Measurements from ENCODE around the gene MMP20. TPM values are rescaled to one million over a fixed set of nuclear protein-coding genes. Genes with fewer than 3 reads are reported as not detected.

MMP20 gene
- total and polyA plus RNA-seq, 2 donors from 2014 or later = not detected

GRCh38 chr11:102577723-102578122 is 47.4 kb downstream of the MMP20 start:
- no peak for TF ChIP-seq CTCF (IDR thresholded peaks at IDR 0.05; ENCODE audit: borderline replicate concordance, extremely low read depth, insufficient read depth)
- DNase-seq (no peak), FAIRE-seq (no peak)
- H3K9ac ChIP-seq (ENCODE audit: low read length in 3 of 3) = no peak overlapping the region
- no peaks in the 10 kb centered on the region for H3K36me3 ChIP-seq (ENCODE audit: control insufficient read depth in 2 of 3, insufficient read depth in 3 of 3, low read length in 3 of 3)
- intact Hi-C loops (cut with DNase I) = no loop called here
- peaks cover 0 to 3% (median 3%) of the 10 kb centered on the region in 3 donors for H3K4me1 ChIP-seq (ENCODE audit: control insufficient read depth in 2 of 3, insufficient read depth in 2 of 3, low read depth in 1 of 3, low read length in 3 of 3)
- no peaks in the 10 kb centered on the region for H3K27me3 ChIP-seq (ENCODE audit: control insufficient read depth, insufficient read depth, low read length)
- H3K27ac ChIP-seq (ENCODE audit: low read depth in 2 of 2, low read length in 2 of 2) = no peak overlapping the region
- no peaks in the 10 kb centered on the region for H3K9me3 ChIP-seq (ENCODE audit: control insufficient read depth in 2 of 3, insufficient read depth in 1 of 3, low read length in 3 of 3)
- H3K4me3 ChIP-seq (ENCODE audit: low read length in 3 of 3) = no peak overlapping the region

GRCh38 chr11:102577182-102577581 is 48.0 kb downstream of the MMP20 start:
- no peak for FAIRE-seq
- intact Hi-C loops (cut with DNase I) = no loop called here

DNA sequence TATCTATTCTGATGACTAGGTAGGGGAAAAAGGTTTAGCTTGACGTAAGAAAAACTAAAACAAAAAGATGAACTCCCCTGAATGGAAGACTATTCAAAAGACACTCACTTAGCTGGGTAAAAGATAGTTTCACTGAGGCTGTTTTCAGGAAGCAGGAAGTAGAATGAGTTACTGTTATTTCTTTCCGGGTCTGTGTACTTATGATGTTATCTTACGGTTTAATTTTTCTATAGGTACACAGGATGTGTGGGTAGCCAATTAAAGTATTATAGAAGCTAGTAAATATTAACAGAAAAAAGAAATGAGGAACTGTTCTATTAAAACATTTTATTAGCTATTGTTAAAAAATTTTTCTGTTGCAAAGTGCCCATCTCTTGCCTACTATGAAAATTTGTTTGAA is 48.8 kb downstream of the MMP20 start:
- H3K4me1 ChIP-seq (ENCODE audit: control insufficient read depth in 2 of 3, insufficient read depth in 2 of 3, low read depth in 1 of 3, low read length in 3 of 3) = peaks cover 0 to 3% (median 0%) of the 10 kb centered on the region in 3 donors
- no peak overlapping the region for H3K4me3 ChIP-seq (ENCODE audit: low read length in 3 of 3)
- no peak overlapping the region for H3K27ac ChIP-seq (ENCODE audit: low read depth in 2 of 2, low read length in 2 of 2)
- FAIRE-seq (no peak), DNase-seq (no peak)
- TF ChIP-seq CTCF (IDR thresholded peaks at IDR 0.05; ENCODE audit: borderline replicate concordance, extremely low read depth, insufficient read depth) = no peak
- H3K9me3 ChIP-seq (ENCODE audit: control insufficient read depth in 2 of 3, insufficient read depth in 1 of 3, low read length in 3 of 3) = no peaks in the 10 kb centered on the region
- H3K27me3 ChIP-seq (ENCODE audit: control insufficient read depth, insufficient read depth, low read length) = no peaks in the 10 kb centered on the region
- no peak overlapping the region for H3K9ac ChIP-seq (ENCODE audit: low read length in 3 of 3)
- no peaks in the 10 kb centered on the region for H3K36me3 ChIP-seq (ENCODE audit: control insufficient read depth in 2 of 3, insufficient read depth in 3 of 3, low read length in 3 of 3)
- intact Hi-C loops (cut with DNase I) = no loop called here

More at GRCh38 chr11:102577182-102577581, 48.0 kb downstream of the MMP20 start:
- DNase-seq = no peak
- Histone ChIP-seq H3K4me3 (ENCODE audit: low read length in 3 of 3) (no peak overlapping the region), H3K4me1 (ENCODE audit: control insufficient read depth in 2 of 3, insufficient read depth in 2 of 3, low read depth in 1 of 3, low read length in 3 of 3) (peaks cover 0 to 3% (median 0%) of the 10 kb centered on the region in 3 donors), H3K9me3 (ENCODE audit: control insufficient read depth in 2 of 3, insufficient read depth in 1 of 3, low read length in 3 of 3) (no peaks in the 10 kb centered on the region), H3K36me3 (ENCODE audit: control insufficient read depth in 2 of 3, insufficient read depth in 3 of 3, low read length in 3 of 3) (no peaks in the 10 kb centered on the region), H3K9ac (ENCODE audit: low read length in 3 of 3) (no peak overlapping the region), H3K27me3 (ENCODE audit: control insufficient read depth, insufficient read depth, low read length) (no peaks in the 10 kb centered on the region), H3K27ac (ENCODE audit: low read depth in 2 of 2, low read length in 2 of 2) (no peak overlapping the region)
- TF ChIP-seq CTCF (IDR thresholded peaks at IDR 0.05; ENCODE audit: borderline replicate concordance, extremely low read depth, insufficient read depth) = no peak

DNA sequence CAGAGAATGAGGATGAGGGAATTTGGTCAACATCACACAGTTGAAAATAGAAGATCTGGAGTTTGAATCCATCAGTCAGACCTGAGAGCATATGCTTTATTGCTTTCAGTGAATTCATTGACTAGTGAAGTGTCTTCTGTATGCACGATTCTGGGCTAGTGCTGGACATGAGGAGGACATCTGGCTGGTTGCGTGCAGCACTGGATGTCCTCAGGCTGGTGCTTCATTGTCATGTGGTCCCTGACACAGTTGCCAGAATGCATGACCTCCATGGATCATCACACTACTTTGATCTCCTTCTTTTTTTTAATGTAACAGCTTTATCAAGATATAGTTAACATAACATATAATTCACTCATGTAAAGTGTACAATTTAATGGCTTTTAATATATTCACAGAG is 50.1 kb downstream of the MMP20 start:
- Histone ChIP-seq H3K9ac (ENCODE audit: low read length in 3 of 3) (no peak overlapping the region), H3K27me3 (ENCODE audit: control insufficient read depth, insufficient read depth, low read length) (no peaks in the 10 kb centered on the region), H3K4me3 (ENCODE audit: low read length in 3 of 3) (no peak overlapping the region), H3K36me3 (ENCODE audit: control insufficient read depth in 2 of 3, insufficient read depth in 3 of 3, low read length in 3 of 3) (no peaks in the 10 kb centered on the region), H3K9me3 (ENCODE audit: control insufficient read depth in 2 of 3, insufficient read depth in 1 of 3, low read length in 3 of 3) (no peaks in the 10 kb centered on the region), H3K27ac (ENCODE audit: low read depth in 2 of 2, low read length in 2 of 2) (no peak overlapping the region), H3K4me1 (ENCODE audit: control insufficient read depth in 2 of 3, insufficient read depth in 2 of 3, low read depth in 1 of 3, low read length in 3 of 3) (no peaks in the 10 kb centered on the region)
- TF ChIP-seq CTCF (IDR thresholded peaks at IDR 0.05; ENCODE audit: borderline replicate concordance, extremely low read depth, insufficient read depth) = no peak
- FAIRE-seq (no peak), DNase-seq (no peak)
- intact Hi-C loops (cut with DNase I) = no loop called here

Measured in kidney (tissue), 14 donors.